A375 (cell line): ENCODE data around the gene PHTF2. TPM values are rescaled to one million over a fixed set of nuclear protein-coding genes. Genes with fewer than 3 reads are reported as not detected.

Experiments
- small RNA-seq: library from RNA; depleted of rRNA; stranded (forward); fragments of <200 nt; gene quantifications from one replicate; pipeline ENCODE3, GENCODE V24; 2014
- total RNA-seq: library from RNA; depleted of rRNA; stranded (reverse); fragments of >200 nt; shearing (Covaris generic); gene quantifications from 2 replicates; pipeline ENCODE4 v1.2.3, GENCODE V29; 2014; rRNA removed

The PHTF2 gene
- 18.0 and 20.5 TPM in 2 replicates for total RNA-seq

GRCh38 chr7:77798394-77799077 is at the start of gene PHTF2, which contains the start of gene TMEM60:
TSS of gene PHTF2 (plus strand) at chr7:77798773.
TSS of gene TMEM60 (minus strand) at chr7:77798434. CDS start at chr7:77794373, 4,061 bp downstream.

Small RNA genes lying within 50 kb of the gene (small RNA-seq; reads per million reads assigned to genes)
- not detected for gene RF00019

Other genes with a start within 250 kb of the PHTF2 start
- gene RSBN1L, start 102.3 kb upstream of the PHTF2 start, total RNA-seq = 7.4 and 21.9 TPM in 2 replicates
- 5.8 and 8.1 TPM in 2 replicates for gene TMEM60, start 339 bp upstream of the PHTF2 start, total RNA-seq